SU-DHL-6 (cell line): Measurements from ENCODE around the gene ZNF716.

Experiments used
- H2AFZ ChIP-seq: fragments of 200-600 bp; sonication (generic); 2 replicates; pipeline ENCODE4 v1.6.1; 2014; ENCODE audit warnings: low read depth, mild to moderate bottlenecking, moderate library complexity, mixed read lengths, antibody characterized with exemption, low read length; ENCODE audit not compliant: severe bottlenecking
- H3F3A ChIP-seq: fragments of 200-600 bp; shearing (Covaris generic); 2 replicates; pipeline ENCODE4 v1.6.0; 2016; ENCODE audit warnings: antibody characterized with exemption, mild to moderate bottlenecking; ENCODE audit not compliant: insufficient read depth
- H3K27ac ChIP-seq: fragments of 200-600 bp; sonication (generic); 2 replicates; pipeline ENCODE4 v1.5.1; 2016; ENCODE audit warnings: low read depth, mild to moderate bottlenecking, low read length, moderate library complexity, mixed read lengths
- H3K27me3 ChIP-seq: fragments of 200-600 bp; sonication (generic), shearing (Covaris generic); 2 replicates; pipeline ENCODE4 v1.6.0; 2014; ENCODE audit warnings: mild to moderate bottlenecking, low read length
- H3K36me3 ChIP-seq: fragments of 200-600 bp; sonication (generic); 2 replicates; pipeline ENCODE4 v1.6.1; 2014; ENCODE audit warnings: mild to moderate bottlenecking, low read length, mixed read lengths
- H3K4me2 ChIP-seq: fragments of 300-600, 200-600 bp; shearing (Covaris generic), sonication (generic); 2 replicates; pipeline ENCODE4 v1.6.0; 2014; ENCODE audit warnings: low read length, low read depth, mild to moderate bottlenecking; ENCODE audit not compliant: poor library complexity, severe bottlenecking
- H3K4me3 ChIP-seq: fragments of 200-600 bp; sonication (generic); 2 replicates; pipeline ENCODE4 v1.5.1; 2014; ENCODE audit warnings: antibody characterized with exemption, low read length, mild to moderate bottlenecking, mixed read lengths; ENCODE audit not compliant: insufficient read depth, poor library complexity, severe bottlenecking
- H3K79me2 ChIP-seq: fragments of 200-600 bp; sonication (generic); 2 replicates; pipeline ENCODE4 v1.6.1; 2014; ENCODE audit warnings: mild to moderate bottlenecking, low read length, moderate library complexity; ENCODE audit not compliant: insufficient read depth
- H3K9ac ChIP-seq: fragments of 200-600 bp; sonication (generic); 2 replicates; pipeline ENCODE4 v1.7.0; 2014; ENCODE audit warnings: mild to moderate bottlenecking, low read length
- H3K9me2 ChIP-seq: fragments of 200-600 bp; sonication (generic); replicated peaks from 2 replicates; pipeline ENCODE4 v1.6.1; 2014; ENCODE audit warnings: low read length; ENCODE audit not compliant: insufficient read depth
- H3K9me3 ChIP-seq: fragments of 200-600 bp; sonication (generic); 2 replicates; pipeline ENCODE4 v1.6.1; 2014; ENCODE audit warnings: low read length, mixed read lengths; ENCODE audit not compliant: insufficient read depth
- H4K20me1 ChIP-seq: fragments of 200-600 bp; sonication (generic); 2 replicates; pipeline ENCODE4 v1.6.1; 2014; ENCODE audit warnings: low read depth, mild to moderate bottlenecking, antibody characterized with exemption, low read length, moderate library complexity, mixed read lengths
- EZH2phosphoT487 ChIP-seq: fragments of 200-600 bp; sonication (generic), shearing (Covaris generic); conservative IDR thresholded peaks from 2 replicates; pipeline ENCODE4 v1.6.1; 2018; ENCODE audit warnings: mild to moderate bottlenecking, antibody characterized with exemption, low read length, moderate library complexity, mixed read lengths
- TF ChIP-seq, protein P1 (sequence below): fragments of 200-600 bp; sonication (generic); IDR thresholded peaks from one replicate; pipeline ENCODE4 v1.5.1; 2017; ENCODE audit warnings: antibody characterized with exemption, mild to moderate bottlenecking, low read length, moderate library complexity; ENCODE audit not compliant: insufficient read depth, poor library complexity, severe bottlenecking

ZNF716 gene

DNA sequence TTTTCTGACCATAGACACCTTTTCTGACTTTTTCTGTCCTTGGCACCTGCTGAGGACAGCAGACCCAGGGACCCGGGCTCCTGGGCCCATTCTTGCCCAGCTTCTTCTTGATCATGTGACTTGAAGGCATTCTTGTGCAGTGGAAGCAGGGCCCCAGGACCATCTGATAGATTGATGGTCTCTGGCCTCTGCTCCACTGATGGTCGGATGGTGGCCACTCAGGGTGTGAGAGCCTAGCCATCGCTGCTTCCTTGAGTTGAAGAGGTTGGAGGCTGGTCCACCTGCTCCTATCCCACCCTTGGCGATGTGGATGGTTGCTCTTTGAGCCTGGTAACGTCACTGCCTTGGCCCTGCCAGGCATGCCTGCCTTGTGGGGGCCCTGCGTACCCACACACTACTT lies 37.8 kb upstream of the ZNF716 start:
- H3K27me3 ChIP-seq = no peaks in the 10 kb centered on the region
- no peaks in the 10 kb centered on the region for H3K79me2 ChIP-seq
- no peaks in the 10 kb centered on the region for H3K9me2 ChIP-seq
- no peak overlapping the region for H3K27ac ChIP-seq
- TF ChIP-seq, protein P1, sequence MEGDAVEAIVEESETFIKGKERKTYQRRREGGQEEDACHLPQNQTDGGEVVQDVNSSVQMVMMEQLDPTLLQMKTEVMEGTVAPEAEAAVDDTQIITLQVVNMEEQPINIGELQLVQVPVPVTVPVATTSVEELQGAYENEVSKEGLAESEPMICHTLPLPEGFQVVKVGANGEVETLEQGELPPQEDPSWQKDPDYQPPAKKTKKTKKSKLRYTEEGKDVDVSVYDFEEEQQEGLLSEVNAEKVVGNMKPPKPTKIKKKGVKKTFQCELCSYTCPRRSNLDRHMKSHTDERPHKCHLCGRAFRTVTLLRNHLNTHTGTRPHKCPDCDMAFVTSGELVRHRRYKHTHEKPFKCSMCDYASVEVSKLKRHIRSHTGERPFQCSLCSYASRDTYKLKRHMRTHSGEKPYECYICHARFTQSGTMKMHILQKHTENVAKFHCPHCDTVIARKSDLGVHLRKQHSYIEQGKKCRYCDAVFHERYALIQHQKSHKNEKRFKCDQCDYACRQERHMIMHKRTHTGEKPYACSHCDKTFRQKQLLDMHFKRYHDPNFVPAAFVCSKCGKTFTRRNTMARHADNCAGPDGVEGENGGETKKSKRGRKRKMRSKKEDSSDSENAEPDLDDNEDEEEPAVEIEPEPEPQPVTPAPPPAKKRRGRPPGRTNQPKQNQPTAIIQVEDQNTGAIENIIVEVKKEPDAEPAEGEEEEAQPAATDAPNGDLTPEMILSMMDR = no peak
- no peak for TF ChIP-seq EZH2phosphoT487
- H4K20me1 ChIP-seq = no peaks in the 10 kb centered on the region
- no peak overlapping the region for H3K9ac ChIP-seq
- H3K36me3 ChIP-seq = no peaks in the 10 kb centered on the region
- H3K9me3 ChIP-seq = no peaks in the 10 kb centered on the region; the same call in 1 of the 2 replicates
- H3F3A ChIP-seq = no peaks in the 10 kb centered on the region
- H3K4me2 ChIP-seq = no peak overlapping the region
- no peak overlapping the region for H2AFZ ChIP-seq
- no peak overlapping the region for H3K4me3 ChIP-seq

DNA sequence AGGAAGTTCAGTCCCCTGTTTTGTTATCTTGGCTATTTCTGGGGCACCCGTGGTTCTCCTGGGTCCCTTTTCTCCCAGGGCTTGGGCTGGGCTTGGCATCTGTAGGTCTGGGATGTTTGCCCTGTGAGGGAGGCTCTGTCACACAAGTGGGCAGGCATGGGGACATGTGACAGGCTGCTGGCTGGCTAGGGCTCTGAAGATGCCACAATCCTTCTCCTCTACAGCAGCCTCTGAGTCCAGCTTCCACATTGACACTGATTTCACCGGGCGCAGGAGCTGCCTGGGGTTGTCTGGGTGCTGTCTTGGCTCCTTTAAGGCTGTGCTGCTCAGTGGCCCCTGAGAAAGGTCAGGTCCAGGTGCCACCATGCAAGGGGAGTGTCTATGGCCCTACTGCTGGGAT lies 37.4 kb upstream of the ZNF716 start:
- Histone ChIP-seq H3K27ac (no peak overlapping the region), H3K27me3 (no peaks in the 10 kb centered on the region), H4K20me1 (no peaks in the 10 kb centered on the region), H3F3A (no peaks in the 10 kb centered on the region), H3K4me2 (no peak overlapping the region), H3K4me3 (no peak overlapping the region), H3K36me3 (no peaks in the 10 kb centered on the region), H3K79me2 (no peaks in the 10 kb centered on the region), H3K9me3 (no peaks in the 10 kb centered on the region; the same call in 1 of the 2 replicates), H2AFZ (no peak overlapping the region), H3K9me2 (no peaks in the 10 kb centered on the region), H3K9ac (no peak overlapping the region)
- TF ChIP-seq EZH2phosphoT487 = no peak
- TF ChIP-seq, protein P1 = no peak

DNA sequence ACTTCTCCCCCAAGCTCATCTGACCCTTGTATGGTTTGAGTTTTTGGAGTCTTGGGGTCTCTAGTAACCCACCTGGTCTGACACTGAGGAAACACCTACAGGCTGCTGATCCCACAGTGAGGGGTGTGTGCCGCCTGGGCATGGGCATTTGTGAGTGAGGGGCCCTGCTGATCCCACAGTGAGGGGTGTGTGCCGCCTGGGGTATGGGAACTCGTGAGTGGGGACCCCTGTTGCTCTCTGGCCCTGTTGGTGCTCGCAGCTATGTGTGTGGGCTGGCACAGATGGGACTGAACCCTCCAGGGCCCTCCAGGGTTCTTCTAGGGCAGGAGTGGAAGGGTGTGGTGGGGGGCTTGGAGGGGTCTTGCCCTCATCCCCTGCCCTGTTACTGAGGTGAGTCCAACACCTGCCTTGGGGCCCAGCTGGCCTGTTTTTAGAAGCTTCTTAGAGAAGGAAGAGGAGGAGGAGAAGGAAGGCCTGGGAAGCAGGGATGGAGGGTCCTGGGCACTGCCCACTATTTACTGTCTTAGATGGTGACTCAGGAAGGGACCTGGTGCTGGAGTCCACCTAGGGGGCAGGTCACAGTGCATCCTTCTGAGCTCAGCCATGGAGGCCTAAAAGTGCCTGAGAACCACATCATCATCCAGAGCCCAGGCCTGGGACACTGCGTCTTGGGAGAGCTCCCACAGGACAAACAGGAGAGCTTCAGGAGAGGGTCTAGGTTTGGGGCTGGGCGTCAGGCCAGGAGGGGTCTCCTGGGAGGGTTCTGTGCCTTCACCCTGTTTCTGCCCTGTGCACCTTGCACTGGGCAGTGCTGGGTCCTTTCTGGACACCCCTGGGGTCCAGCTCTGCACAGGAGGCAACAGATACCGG lies 36.2 kb upstream of the ZNF716 start:
- H3K9me3 ChIP-seq = no peaks in the 10 kb centered on the region; the same call in 1 of the 2 replicates
- no peak overlapping the region for H2AFZ ChIP-seq
- H3F3A ChIP-seq = no peaks in the 10 kb centered on the region
- TF ChIP-seq, protein P1 = no peak
- no peak for TF ChIP-seq EZH2phosphoT487
- no peaks in the 10 kb centered on the region for H4K20me1 ChIP-seq
- no peaks in the 10 kb centered on the region for H3K27me3 ChIP-seq
- no peaks in the 10 kb centered on the region for H3K79me2 ChIP-seq
- H3K9ac ChIP-seq = no peak overlapping the region
- H3K9me2 ChIP-seq = 0 out of 2 replicates have a peak, but pooled peaks cover 5% of the 10 kb centered on the region
- no peak overlapping the region for H3K4me3 ChIP-seq
- no peaks in the 10 kb centered on the region for H3K36me3 ChIP-seq
- no peak overlapping the region for H3K4me2 ChIP-seq
- H3K27ac ChIP-seq = no peak overlapping the region
